ENCODE measurements around the gene MAP4K4. TPM values are rescaled to one million over a fixed set of nuclear protein-coding genes. Genes with fewer than 3 reads are reported as not detected.
"Not testable (repeated sequence)": the region's sequence is repeated elsewhere in the genome, so short reads cannot be mapped to it uniquely, and the experiment has no call there.

The MAP4K4 gene
- total and polyA plus RNA-seq, 12 donors, result 8.7 to 43.1 (median 21.8) TPM

- Histone ChIP-seq H3K9me3 (replicated peaks in 1 of 3) (no peaks in the 10 kb centered on the region), H3K27me3 (no peaks in the 10 kb centered on the region), H3K4me3 (no peak overlapping the region), H3K36me3 (replicated peaks in 1 of 2) (no peaks in the 10 kb centered on the region), H3K27ac (no peak overlapping the region), H3K4me1 (replicated peaks in 1 of 2) (peaks cover 8 to 53% of the 10 kb centered on the region in 2 donors)
- intact Hi-C loops (cut with DNase I), result no loop called here
- 71 to 90% (median 77%) methylated on average over 1 of the region's 1 CpG for WGBS, 4 donors
- TF ChIP-seq POLR2A (IDR thresholded peaks at IDR 0.05), result no peak
- TF ChIP-seq, protein P1, sequence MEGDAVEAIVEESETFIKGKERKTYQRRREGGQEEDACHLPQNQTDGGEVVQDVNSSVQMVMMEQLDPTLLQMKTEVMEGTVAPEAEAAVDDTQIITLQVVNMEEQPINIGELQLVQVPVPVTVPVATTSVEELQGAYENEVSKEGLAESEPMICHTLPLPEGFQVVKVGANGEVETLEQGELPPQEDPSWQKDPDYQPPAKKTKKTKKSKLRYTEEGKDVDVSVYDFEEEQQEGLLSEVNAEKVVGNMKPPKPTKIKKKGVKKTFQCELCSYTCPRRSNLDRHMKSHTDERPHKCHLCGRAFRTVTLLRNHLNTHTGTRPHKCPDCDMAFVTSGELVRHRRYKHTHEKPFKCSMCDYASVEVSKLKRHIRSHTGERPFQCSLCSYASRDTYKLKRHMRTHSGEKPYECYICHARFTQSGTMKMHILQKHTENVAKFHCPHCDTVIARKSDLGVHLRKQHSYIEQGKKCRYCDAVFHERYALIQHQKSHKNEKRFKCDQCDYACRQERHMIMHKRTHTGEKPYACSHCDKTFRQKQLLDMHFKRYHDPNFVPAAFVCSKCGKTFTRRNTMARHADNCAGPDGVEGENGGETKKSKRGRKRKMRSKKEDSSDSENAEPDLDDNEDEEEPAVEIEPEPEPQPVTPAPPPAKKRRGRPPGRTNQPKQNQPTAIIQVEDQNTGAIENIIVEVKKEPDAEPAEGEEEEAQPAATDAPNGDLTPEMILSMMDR (IDR thresholded peaks at IDR 0.05), result no peak
- no peak for DNase-seq
Observed at GRCh38 chr2:101744832-101745231, 47.3 kb downstream of the MAP4K4 start.

DNA sequence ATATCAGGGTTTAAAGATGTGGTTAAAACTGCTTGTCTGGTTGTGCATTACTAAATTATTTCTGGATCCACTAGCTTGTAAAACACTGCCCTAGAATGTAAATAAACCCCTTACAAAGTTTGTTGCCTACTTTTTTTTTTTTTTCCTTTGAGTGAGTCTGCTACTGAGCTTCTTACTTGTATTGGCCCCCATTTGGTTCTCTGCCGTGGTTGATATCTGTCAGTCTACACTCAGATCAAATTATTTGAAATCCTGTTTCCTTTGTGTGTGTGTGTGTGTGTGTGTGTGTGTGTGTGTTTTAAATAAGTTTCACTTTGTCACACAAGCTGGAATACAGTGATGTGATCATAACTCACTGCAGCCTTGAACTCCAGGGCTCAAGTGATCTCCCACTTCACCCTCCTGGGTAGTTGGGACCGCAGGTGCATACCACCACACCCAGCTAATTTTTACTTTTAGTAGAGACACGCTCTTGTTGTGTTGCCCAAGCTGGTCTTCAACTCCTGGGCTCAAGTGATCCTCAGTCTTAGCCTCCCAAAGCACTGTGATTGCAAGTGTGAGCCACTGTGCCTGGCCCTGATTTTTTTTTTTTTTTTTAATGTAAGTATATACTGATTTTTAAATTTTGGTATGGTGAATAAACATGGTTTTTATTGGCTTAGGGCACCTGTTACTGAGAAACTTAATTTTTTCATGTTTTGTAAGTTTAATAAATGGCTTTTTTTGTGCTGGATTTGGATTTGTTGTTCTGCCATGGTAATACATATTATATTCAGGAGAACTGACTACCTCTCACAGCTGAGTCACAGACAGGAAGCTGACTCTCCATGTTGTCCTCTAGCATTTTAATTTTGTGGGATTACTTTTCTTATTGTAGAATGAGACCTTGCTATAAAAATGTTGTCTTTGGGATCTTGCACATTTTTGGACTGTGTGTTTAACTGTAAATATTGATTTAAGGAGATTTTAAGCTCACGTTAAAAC, 48.5 kb downstream of the MAP4K4 start:
- Histone ChIP-seq H3K36me3 (replicated peaks in 1 of 2) (no peaks in the 10 kb centered on the region), H3K4me3 (no peak overlapping the region), H3K27ac (no peak overlapping the region), H3K27me3 (no peaks in the 10 kb centered on the region), H3K4me1 (replicated peaks in 1 of 2) (peaks cover 8 to 46% of the 10 kb centered on the region in 2 donors), H3K9me3 (replicated peaks in 1 of 3) (no peaks in the 10 kb centered on the region)
- no peak for TF ChIP-seq POLR2A (IDR thresholded peaks at IDR 0.05)
- TF ChIP-seq, protein P1 (IDR thresholded peaks at IDR 0.05), result no peak
- intact Hi-C loops (cut with DNase I), result no loop called here
- DNase-seq, result no peak
- 83 to 87% (median 87%) methylated on average over 4 of the region's 4 CpGs for WGBS, 4 donors

- no peaks in the 10 kb centered on the region for H3K9me3 ChIP-seq (replicated peaks in 1 of 3)
- DNase-seq, result no peak
- TF ChIP-seq POLR2A (IDR thresholded peaks at IDR 0.05), result no peak
- TF ChIP-seq, protein P1 (IDR thresholded peaks at IDR 0.05), result no peak
- H3K4me3 ChIP-seq, result no peak overlapping the region
- intact Hi-C loops (cut with DNase I), result no loop called here
- H3K27ac ChIP-seq, result no peak overlapping the region
- H3K4me1 ChIP-seq (replicated peaks in 1 of 2), result peaks cover 8 to 48% of the 10 kb centered on the region in 2 donors
- WGBS, 4 donors, result 27 to 68% (median 38%) methylated on average over 1 of the region's 1 CpG
- no peaks in the 10 kb centered on the region for H3K36me3 ChIP-seq (replicated peaks in 1 of 2)
- no peaks in the 10 kb centered on the region for H3K27me3 ChIP-seq
Observed at GRCh38 chr2:101748000-101748399, 50.5 kb downstream of the MAP4K4 start.

GRCh38 chr2:101748462-101748861, 51.0 kb downstream of the MAP4K4 start:
- 80 to 84% (median 83%) methylated on average over 4 of the region's 4 CpGs for WGBS, 4 donors
- peaks cover 8 to 50% of the 10 kb centered on the region in 2 donors for H3K4me1 ChIP-seq (replicated peaks in 1 of 2)

More at GRCh38 chr2:101748462-101748861, 51.0 kb downstream of the MAP4K4 start:
- H3K36me3 ChIP-seq (replicated peaks in 1 of 2); H3K4me3 ChIP-seq; intact Hi-C loops (cut with DNase I); H3K9me3 ChIP-seq (replicated peaks in 1 of 3); H3K27ac ChIP-seq; DNase-seq; H3K27me3 ChIP-seq: not testable (repeated sequence)

Data from adrenal gland (tissue), 12 donors.